ENCODE measurements around the gene KATNIP.

DNA sequence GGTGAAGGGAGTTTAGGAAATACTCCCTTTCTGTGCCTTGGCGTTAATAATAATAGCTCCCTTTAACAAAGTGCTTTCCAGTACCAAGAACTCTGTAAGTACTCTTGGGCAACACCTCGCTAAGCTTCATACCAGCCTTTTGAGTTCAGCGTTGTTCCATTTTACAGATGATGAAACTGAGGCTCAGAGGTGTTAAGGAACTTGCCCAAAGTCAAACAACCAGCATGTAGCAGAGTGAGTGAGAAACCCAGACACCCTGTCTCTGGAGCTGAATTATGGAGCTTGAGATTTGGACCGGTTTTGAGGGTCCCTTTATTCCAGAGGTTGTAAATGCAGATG lies 607 bp downstream of the KATNIP start:
- TF ChIP-seq GATA2 (IDR thresholded peaks at IDR 0.05; ENCODE audit: low read depth, low read length) (no peak), GATA3 (IDR thresholded peaks at IDR 0.05; ENCODE audit: low read depth, low read length) (no peak)

Measured in SH-SY5Y (cell line).